Measurements from ENCODE around the gene UBFD1. TPM values are rescaled to one million over a fixed set of nuclear protein-coding genes. Genes with fewer than 3 reads are reported as not detected.

Gene UBFD1
- total RNA-seq, 2 experiments from 2014 or later = 53.7 to 59.5 TPM

DNA sequence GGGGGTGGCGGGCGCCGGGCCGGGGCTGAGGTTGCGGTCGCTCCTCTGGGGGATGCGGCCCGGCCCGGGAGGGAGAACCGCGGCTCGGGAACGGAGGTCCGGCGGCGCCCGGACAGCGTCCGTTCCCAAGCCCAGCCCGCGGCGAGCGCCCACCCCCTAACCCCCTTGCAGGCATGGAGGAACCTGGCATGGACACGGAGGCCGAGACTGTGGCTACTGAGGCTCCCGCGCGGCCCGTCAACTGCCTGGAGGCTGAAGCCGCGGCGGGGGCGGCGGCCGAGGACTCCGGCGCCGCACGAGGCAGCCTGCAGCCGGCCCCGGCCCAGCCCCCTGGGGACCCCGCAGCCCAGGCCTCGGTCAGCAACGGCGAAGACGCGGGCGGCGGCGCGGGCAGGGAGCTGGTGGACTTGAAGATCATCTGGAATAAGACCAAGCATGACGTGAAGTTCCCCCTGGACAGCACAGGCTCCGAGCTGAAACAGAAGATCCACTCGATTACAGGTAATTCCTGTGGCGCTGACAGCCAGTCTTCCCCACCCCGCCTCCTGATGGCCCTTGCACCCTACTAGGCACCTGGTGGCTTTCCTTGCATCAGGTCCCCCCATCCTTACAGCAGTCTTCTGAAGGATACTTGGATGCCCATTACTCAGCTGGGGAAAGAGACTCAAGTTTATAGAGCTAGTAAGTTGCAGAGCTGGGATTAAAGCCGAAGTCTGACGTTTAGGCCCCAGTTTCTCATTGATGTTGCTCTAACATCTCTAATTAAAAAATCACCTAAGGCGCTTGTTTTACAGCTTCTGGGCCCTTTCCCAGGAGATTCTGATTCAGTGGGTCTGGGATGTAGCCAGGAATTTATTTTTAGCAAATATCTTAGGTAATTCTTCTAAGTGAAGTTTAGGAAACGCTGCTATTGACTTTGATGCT is 514 bp downstream of the UBFD1 start:
- TF ChIP-seq CTCF (IDR thresholded peaks at IDR 0.05) = no peak
- peak overlapping the region; percentile 92 for H3K4me3 ChIP-seq (ENCODE audit: low read length)
- H3K4me1 ChIP-seq (ENCODE audit: insufficient read depth, low read length) = peaks cover 20% of the 10 kb centered on the region
- ATAC-seq (ENCODE audit: poor library complexity) (peak; percentile 5), DNase-seq (peak in 6 of 14 experiments; percentile 2 to 39 (median 8))
- no peaks in the 10 kb centered on the region for H3K9me3 Mint-ChIP-seq
- ChIA-PET CTCF (interaction anchor here (0.8 to 1.8 kb wide), 5 partner anchors 17 to 122 kb away, joined by 3 to 13 read pairs (median 4); partner anchors contain the start of genes GGA2 and NDUFAB1), POLR2A (interaction anchor here (0.6 to 2.4 kb wide), 8 partner anchors 34 to 1171 kb away, joined by 3 to 17 read pairs (median 4); partner anchors contain the start of genes DCTN5, GGA2, NDUFAB1 and PALB2)
- H3K4me1 Mint-ChIP-seq (ENCODE audit: low read depth) = peaks cover 41% of the 10 kb centered on the region
- H3K27ac Mint-ChIP-seq = peak overlapping the region; percentile 96
- H3K36me3 Mint-ChIP-seq (ENCODE audit: low read depth) = peaks cover 68% of the 10 kb centered on the region
- H3K27me3 ChIP-seq (ENCODE audit: control insufficient read depth in 1 of 2, insufficient read depth in 2 of 2, low read length in 2 of 2) = no peaks in the 10 kb centered on the region
- H3K27ac ChIP-seq (ENCODE audit: low read depth in 1 of 2, low read length in 2 of 2) = peak overlapping the region; percentile 41 to 77
- no peaks in the 10 kb centered on the region for H3K27me3 Mint-ChIP-seq
- H3K9me3 ChIP-seq (ENCODE audit: control insufficient read depth in 1 of 2, insufficient read depth in 1 of 2, low read length in 2 of 2) = no peaks in the 10 kb centered on the region
- intact Hi-C loops (cut with DNase I, micrococcal nuclease) = loop anchor here (1.0 to 10.0 kb wide), 6 partner anchors 38 to 1603 kb away; partner anchors contain the start of genes DCTN5 (in 2 of the 2), GGA2 (in 2 of the 2), NDUFAB1 (in 2 of the 2) and PALB2 (in 2 of the 2)
- peak overlapping the region; percentile 98 for H3K4me3 Mint-ChIP-seq
- peaks cover 38% of the 10 kb centered on the region for H3K36me3 ChIP-seq (ENCODE audit: insufficient read depth, low read length)

DNA sequence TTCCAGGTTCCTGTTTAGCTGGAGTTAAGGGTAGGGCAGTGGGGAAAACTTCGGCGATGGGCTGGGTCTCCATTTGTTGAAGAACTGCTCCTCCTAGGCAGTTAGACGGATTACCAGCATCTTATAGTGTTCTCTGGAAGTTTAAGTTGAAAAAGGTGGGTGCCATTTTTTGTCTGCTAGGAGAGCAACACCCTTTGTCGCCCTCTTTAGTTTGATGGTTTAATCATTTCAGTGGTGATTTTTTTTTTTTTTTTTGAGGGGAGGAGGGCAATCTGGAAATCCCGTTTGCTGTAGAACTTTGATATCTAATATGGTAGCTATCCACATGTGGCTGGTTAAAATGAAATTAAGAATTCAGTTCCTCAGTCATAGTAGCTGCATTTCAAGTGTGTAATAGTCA is 4.1 kb downstream of the UBFD1 start:
- H3K4me1 ChIP-seq (ENCODE audit: insufficient read depth, low read length) = peaks cover 14% of the 10 kb centered on the region
- H3K36me3 ChIP-seq (ENCODE audit: insufficient read depth, low read length) = peaks cover 69% of the 10 kb centered on the region
- no peaks in the 10 kb centered on the region for H3K9me3 ChIP-seq (ENCODE audit: control insufficient read depth in 1 of 2, insufficient read depth in 1 of 2, low read length in 2 of 2)
- no peaks in the 10 kb centered on the region for H3K27me3 Mint-ChIP-seq
- H3K36me3 Mint-ChIP-seq (ENCODE audit: low read depth) = peaks cover 90% of the 10 kb centered on the region
- ChIA-PET POLR2A (no interaction called here), CTCF (no interaction called here)
- H3K27ac ChIP-seq (ENCODE audit: low read depth in 1 of 2, low read length in 2 of 2) = no peak overlapping the region
- no peak for TF ChIP-seq CTCF (IDR thresholded peaks at IDR 0.05)
- H3K27me3 ChIP-seq (ENCODE audit: control insufficient read depth in 1 of 2, insufficient read depth in 2 of 2, low read length in 2 of 2) = no peaks in the 10 kb centered on the region
- ATAC-seq (ENCODE audit: poor library complexity) (no peak), DNase-seq (no peak)
- no peak overlapping the region for H3K4me3 ChIP-seq (ENCODE audit: low read length)
- no peaks in the 10 kb centered on the region for H3K9me3 Mint-ChIP-seq
- peaks cover 32% of the 10 kb centered on the region for H3K4me1 Mint-ChIP-seq (ENCODE audit: low read depth)
- H3K4me3 Mint-ChIP-seq = peak overlapping the region; percentile 38
- H3K27ac Mint-ChIP-seq = no peak overlapping the region
- intact Hi-C loops (cut with DNase I, micrococcal nuclease) = no loop called here

DNA sequence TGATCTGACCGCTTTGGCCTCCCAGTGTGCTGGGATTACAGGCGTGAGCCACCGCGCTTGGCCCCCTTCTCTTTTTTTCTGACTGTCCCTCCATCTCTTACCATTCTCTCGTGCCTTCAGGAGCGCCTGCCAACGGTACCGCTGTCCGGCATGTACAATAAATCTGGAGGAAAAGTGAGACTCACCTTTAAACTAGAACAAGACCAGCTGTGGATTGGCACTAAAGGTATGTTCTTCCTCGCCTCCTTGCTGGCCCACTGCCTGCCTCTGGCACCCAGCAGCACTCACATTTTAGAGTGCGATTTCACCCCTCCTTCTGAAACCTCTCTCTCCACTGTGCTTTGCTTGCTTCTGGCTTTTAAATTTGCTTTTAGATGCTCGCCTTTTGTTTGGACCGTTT is 5.0 kb downstream of the UBFD1 start:
- ChIA-PET CTCF (no interaction called here), POLR2A (no interaction called here)
- H3K36me3 Mint-ChIP-seq (ENCODE audit: low read depth) = peaks cover 90% of the 10 kb centered on the region
- Histone ChIP-seq H3K27ac (ENCODE audit: low read depth in 1 of 2, low read length in 2 of 2) (no peak overlapping the region), H3K27me3 (ENCODE audit: control insufficient read depth in 1 of 2, insufficient read depth in 2 of 2, low read length in 2 of 2) (no peaks in the 10 kb centered on the region), H3K4me3 (ENCODE audit: low read length) (no peak overlapping the region), H3K9me3 (ENCODE audit: control insufficient read depth in 1 of 2, insufficient read depth in 1 of 2, low read length in 2 of 2) (no peaks in the 10 kb centered on the region), H3K36me3 (ENCODE audit: insufficient read depth, low read length) (peaks cover 78% of the 10 kb centered on the region), H3K4me1 (ENCODE audit: insufficient read depth, low read length) (peaks cover 9% of the 10 kb centered on the region)
- DNase-seq = no peak
- intact Hi-C loops (cut with DNase I, micrococcal nuclease) = no loop called here
- no peak for TF ChIP-seq CTCF (IDR thresholded peaks at IDR 0.05)
- no peaks in the 10 kb centered on the region for H3K9me3 Mint-ChIP-seq
- peaks cover 23% of the 10 kb centered on the region for H3K4me1 Mint-ChIP-seq (ENCODE audit: low read depth)
- H3K4me3 Mint-ChIP-seq = peak overlapping the region; percentile 7
- H3K27me3 Mint-ChIP-seq = no peaks in the 10 kb centered on the region
- no peak overlapping the region for H3K27ac Mint-ChIP-seq
- no peak for ATAC-seq (ENCODE audit: poor library complexity)

All from CD4-positive, alpha-beta T cell (primary cell).